Small intestine (tissue), 7 donors: ENCODE data around the gene PRDM16. TPM values are rescaled to one million over a fixed set of nuclear protein-coding genes. Genes with fewer than 3 reads are reported as not detected.

Experiments
- DNase-seq, 2 donors: peaks; one replicate each; pipeline versions ENCODE4 v3.0.0 to v3.0.0-alpha.2; 2013
- FAIRE-seq: peaks from 2 replicates; lab custom pipeline; 2012; peaks lifted over from hg19 to GRCh38; lab: Jason Lieb, UNC
- H3K27ac ChIP-seq, 3 donors: one replicate each; pipeline ENCODE4 v1.5.1; 2013; ENCODE audit warnings: low read length in 2 of 3, mild to moderate bottlenecking in 2 of 3, control low read depth in 1 of 3, inconsistent platforms in 1 of 3, low read depth in 1 of 3, moderate library complexity in 1 of 3
- H3K27me3 ChIP-seq, 3 donors: one replicate each; pipeline ENCODE4 v1.6.1; 2013; ENCODE audit warnings: low read length in 3 of 3, inconsistent platforms in 1 of 3; ENCODE audit not compliant: control insufficient read depth in 3 of 3, insufficient read depth in 3 of 3
- H3K36me3 ChIP-seq, 3 donors: one replicate each; pipeline ENCODE4 v1.6.1; 2013; ENCODE audit warnings: low read length in 3 of 3, inconsistent platforms in 1 of 3, low read depth in 1 of 3, mild to moderate bottlenecking in 1 of 3, moderate library complexity in 1 of 3; ENCODE audit not compliant: control insufficient read depth in 3 of 3, insufficient read depth in 2 of 3
- H3K4me1 ChIP-seq, 3 donors: one replicate each; pipeline ENCODE4 v1.6.1; 2013; ENCODE audit warnings: low read length in 2 of 3, inconsistent platforms in 1 of 3, low read depth in 1 of 3, mild to moderate bottlenecking in 1 of 3, moderate library complexity in 1 of 3; ENCODE audit not compliant: control insufficient read depth in 3 of 3, insufficient read depth in 2 of 3
- H3K4me3 ChIP-seq, 3 donors: one replicate each; pipeline ENCODE4 v1.5.1; 2013; ENCODE audit warnings: low read length in 3 of 3, control low read depth in 1 of 3, inconsistent platforms in 1 of 3, low read depth in 1 of 3, mild to moderate bottlenecking in 1 of 3, moderate library complexity in 1 of 3
- H3K9me3 ChIP-seq, 2 donors: one replicate each; pipeline ENCODE4 v1.6.1; 2013; ENCODE audit warnings: low read depth in 1 of 2, low read length in 1 of 2; ENCODE audit not compliant: control insufficient read depth in 2 of 2, insufficient read depth in 1 of 2
- WGBS, 3 donors: extraction: QIAGEN DNeasy Blood & Tissue Kit; methylation state at CpG; one replicate each; pipeline ENCODE4 v1.1.7; 2013; 5-methylcytosine and 5-hydroxymethylcytosine counted together
- polyA plus RNA-seq, 4 donors: library from polyadenylated mRNA; stranded (reverse) in 3 of 4; unstranded in 1 of 4; fragments of 200-250 nt in 3 of 4; fragments of 120-200 nt in 1 of 4; gene quantifications; one replicate each; pipeline versions ENCODE4 v1.2.1 to v1.2.3, GENCODE V29; 2013
- donor health status: healthy with polysubstance abuse.
- donor health status: control.
- donor health status: control.
- donor health status: Bipolar disorder and iron deficiency.
- donor health status: healthy.

The PRDM16 gene
- polyA plus RNA-seq, 4 donors: 5.4 to 11.4 (median 8.2) TPM

GRCh38 chr1:3198371-3199271 is 129.6 kb downstream of the PRDM16 start:
- peaks cover 0 to 56% (median 0%) of the 10 kb centered on the region in 3 donors for H3K36me3 ChIP-seq
- no peak overlapping the region for H3K4me3 ChIP-seq
- WGBS, 3 donors: 84 to 87% (median 86%) methylated on average over 40 of the region's 40 CpGs
- no peak for FAIRE-seq
- H3K27me3 ChIP-seq: no peaks in the 10 kb centered on the region
- no peak overlapping the region for H3K27ac ChIP-seq
- DNase-seq: peak in 1 of 2 donors; percentile 30
- H3K9me3 ChIP-seq: no peaks in the 10 kb centered on the region
- H3K4me1 ChIP-seq: peaks cover 0 to 14% (median 0%) of the 10 kb centered on the region in 3 donors

GRCh38 chr1:3204725-3205124 is 135.7 kb downstream of the PRDM16 start:
- FAIRE-seq (no peak), DNase-seq (no peak)
- Histone ChIP-seq H3K9me3 (no peaks in the 10 kb centered on the region), H3K27ac (no peak overlapping the region), H3K27me3 (no peaks in the 10 kb centered on the region), H3K4me1 (peaks cover 0 to 7% (median 0%) of the 10 kb centered on the region in 3 donors), H3K36me3 (peaks cover 0 to 41% (median 0%) of the 10 kb centered on the region in 3 donors), H3K4me3 (no peak overlapping the region)
- 63 to 86% (median 76%) methylated on average over 20 of the region's 20 CpGs for WGBS, 3 donors

- WGBS, 3 donors: 92 to 98% (median 96%) methylated on average over 13 of the region's 13 CpGs
- peaks cover 0 to 37% (median 0%) of the 10 kb centered on the region in 3 donors for H3K36me3 ChIP-seq
These were observed 136.8 kb downstream of the PRDM16 start for GRCh38 chr1:3205815-3206214.

GRCh38 chr1:3206696-3207095 is 137.7 kb downstream of the PRDM16 start:
- no peak overlapping the region for H3K27ac ChIP-seq

More at GRCh38 chr1:3205815-3206214, 136.8 kb downstream of the PRDM16 start:
- no peak overlapping the region for H3K4me3 ChIP-seq
- H3K4me1 ChIP-seq: peaks cover 0 to 7% (median 0%) of the 10 kb centered on the region in 3 donors
- H3K27me3 ChIP-seq: no peaks in the 10 kb centered on the region
- no peaks in the 10 kb centered on the region for H3K9me3 ChIP-seq
- DNase-seq: no peak
- no peak for FAIRE-seq
- H3K27ac ChIP-seq: no peak overlapping the region

GRCh38 chr1:3207217-3207848 is 138.3 kb downstream of the PRDM16 start:
- Histone ChIP-seq H3K27ac (no peak overlapping the region), H3K4me1 (peaks cover 0 to 7% (median 0%) of the 10 kb centered on the region in 3 donors), H3K9me3 (no peaks in the 10 kb centered on the region), H3K4me3 (no peak overlapping the region), H3K36me3 (peaks cover 0 to 35% (median 0%) of the 10 kb centered on the region in 3 donors), H3K27me3 (no peaks in the 10 kb centered on the region)
- WGBS, 3 donors: 52 to 70% (median 58%) methylated on average over 26 of the region's 26 CpGs
- DNase-seq: peak; percentile 31 to 50
- FAIRE-seq: no peak

More at GRCh38 chr1:3206696-3207095, 137.7 kb downstream of the PRDM16 start:
- Histone ChIP-seq H3K4me3 (no peak overlapping the region), H3K9me3 (no peaks in the 10 kb centered on the region), H3K36me3 (peaks cover 0 to 37% (median 0%) of the 10 kb centered on the region in 3 donors), H3K4me1 (peaks cover 0 to 7% (median 0%) of the 10 kb centered on the region in 3 donors), H3K27me3 (no peaks in the 10 kb centered on the region)
- 74 to 90% (median 74%) methylated on average over 13 of the region's 13 CpGs for WGBS, 3 donors
- FAIRE-seq (no peak), DNase-seq (no peak)

GRCh38 chr1:3208819-3209200 is 139.8 kb downstream of the PRDM16 start:
- Histone ChIP-seq H3K36me3 (peaks cover 0 to 33% (median 0%) of the 10 kb centered on the region in 3 donors), H3K4me1 (peaks cover 0 to 13% (median 3%) of the 10 kb centered on the region in 3 donors), H3K4me3 (no peak overlapping the region), H3K9me3 (no peaks in the 10 kb centered on the region), H3K27ac (no peak overlapping the region), H3K27me3 (no peaks in the 10 kb centered on the region)
- FAIRE-seq (no peak), DNase-seq (no peak)
- WGBS, 3 donors: 78 to 88% (median 86%) methylated on average over 3 of the region's 3 CpGs

- Histone ChIP-seq H3K27ac (no peak overlapping the region), H3K27me3 (no peaks in the 10 kb centered on the region), H3K36me3 (peaks cover 0 to 32% (median 0%) of the 10 kb centered on the region in 3 donors), H3K4me3 (no peak overlapping the region), H3K9me3 (no peaks in the 10 kb centered on the region), H3K4me1 (peaks cover 0 to 16% (median 5%) of the 10 kb centered on the region in 3 donors)
- FAIRE-seq: no peak
- no peak for DNase-seq
- WGBS, 3 donors: 91 to 94% (median 93%) methylated on average over 19 of the region's 19 CpGs
These were observed 140.2 kb downstream of the PRDM16 start for GRCh38 chr1:3209201-3209600.
